GM19438 (cell line): ENCODE data around the gene TNNT1.
"Not testable (repeated sequence)": the region's sequence is repeated elsewhere in the genome, so short reads cannot be mapped to it uniquely, and the experiment has no call there.

Source experiments
- ATAC-seq: cut with Tn5 transposase; IDR thresholded peaks from one replicate; pipeline ENCODE4 v1.9.1; 2021; ENCODE audit warnings: low read depth; ENCODE audit not compliant: unreplicated experiment

The TNNT1 gene

DNA sequence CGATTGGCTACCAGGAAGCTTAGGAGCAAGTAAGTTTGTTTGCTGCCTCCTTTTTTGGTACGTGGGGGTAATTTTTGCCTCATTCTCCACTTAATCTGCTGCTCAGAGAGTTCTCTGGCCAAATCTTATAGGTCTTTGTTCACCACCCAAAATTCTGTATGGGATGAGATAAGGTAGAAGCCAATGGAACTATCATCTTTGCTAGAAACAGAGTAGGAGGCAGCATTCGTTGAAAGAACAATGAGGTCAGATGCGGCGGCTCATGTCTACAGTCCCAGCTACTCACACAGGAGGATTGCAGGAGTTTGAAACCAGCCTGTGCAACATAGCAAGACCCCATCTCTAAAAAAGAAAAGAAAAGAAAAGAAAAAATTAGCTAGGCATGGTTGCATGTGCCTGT, 22.4 kb upstream of the TNNT1 start:
- no peak for ATAC-seq

DNA sequence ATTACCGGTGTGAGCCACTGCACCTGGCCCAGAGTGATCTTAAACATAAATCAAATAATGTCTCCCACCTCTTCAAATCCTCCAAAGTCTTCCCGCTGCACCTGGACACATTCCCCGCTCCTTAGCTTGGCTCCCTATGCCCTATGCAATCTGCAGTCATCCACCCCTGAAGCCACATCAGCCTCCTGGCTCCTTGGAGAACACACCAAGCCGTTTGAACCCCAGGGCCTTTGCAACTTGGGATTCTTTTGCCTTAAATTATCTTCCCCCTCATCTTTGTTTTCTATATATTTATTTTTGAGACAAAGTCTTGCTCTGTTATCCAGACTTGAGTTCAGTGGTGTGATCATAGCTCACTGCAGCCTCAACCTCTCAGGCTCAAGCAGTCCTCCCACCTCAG, 20.1 kb upstream of the TNNT1 start:
- ATAC-seq = no peak

GRCh38 chr19:55166530-55167268, 17.7 kb upstream of the TNNT1 start, which contains the start of gene DNAAF3:
DNAAF3 (minus strand) TSS chr19:55166613; CDS start chr19:55166413, 200 bp downstream.
- ATAC-seq = peak; percentile 94

DNA sequence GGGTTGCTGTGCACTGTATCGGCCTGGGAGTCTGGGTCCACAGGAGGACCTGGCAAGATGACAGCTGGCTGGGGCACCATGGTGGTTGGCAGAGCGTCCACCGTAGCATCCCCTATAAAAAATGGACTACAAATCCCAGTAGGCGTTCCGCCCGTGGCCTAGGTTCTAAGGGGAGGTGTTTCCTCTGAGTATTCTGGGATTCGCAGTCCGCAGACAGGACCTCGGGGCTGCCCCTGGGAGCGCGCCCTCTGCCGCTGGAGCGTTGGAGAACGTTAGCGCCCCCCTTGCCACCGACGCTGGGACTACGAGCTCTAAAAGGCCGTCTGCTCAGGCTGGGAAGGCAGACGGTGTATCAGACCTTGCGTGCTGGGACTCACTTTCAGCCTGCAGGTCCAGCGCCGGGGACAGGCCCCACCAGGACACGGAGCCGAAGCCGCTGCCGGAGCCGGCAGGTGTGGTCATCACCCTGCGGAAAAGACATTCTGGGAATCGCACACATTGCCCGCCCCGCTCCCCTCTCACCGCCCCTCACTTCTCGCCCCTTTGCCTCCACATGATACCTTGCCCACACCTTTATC, 17.0 kb upstream of the TNNT1 start:
- ATAC-seq = no peak

GRCh38 chr19:55161571-55162322, 12.7 kb upstream of the TNNT1 start:
- ATAC-seq = no peak

DNA sequence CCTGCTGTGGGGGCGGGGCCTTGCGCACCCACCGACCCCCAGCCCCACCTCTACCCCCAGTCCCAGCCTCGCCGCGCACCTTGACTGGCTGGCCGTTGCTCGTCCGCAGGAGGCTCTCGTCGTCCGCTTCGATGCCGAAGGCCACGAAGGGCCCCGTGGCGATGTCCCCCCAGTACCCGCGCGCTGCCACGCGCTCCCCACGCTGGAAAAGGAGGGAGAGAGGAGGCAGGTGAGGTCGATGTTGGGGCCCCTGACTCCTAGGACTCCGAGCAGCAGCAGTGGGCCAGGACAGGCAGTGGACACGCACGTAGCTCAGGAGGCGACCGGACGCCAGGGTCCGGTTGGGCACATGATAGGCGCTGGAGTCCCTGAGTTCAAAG, 12.0 kb upstream of the TNNT1 start:
- no peak for ATAC-seq

GRCh38 chr19:55160128-55160985, 11.4 kb upstream of the TNNT1 start:
- no peak for ATAC-seq

DNA sequence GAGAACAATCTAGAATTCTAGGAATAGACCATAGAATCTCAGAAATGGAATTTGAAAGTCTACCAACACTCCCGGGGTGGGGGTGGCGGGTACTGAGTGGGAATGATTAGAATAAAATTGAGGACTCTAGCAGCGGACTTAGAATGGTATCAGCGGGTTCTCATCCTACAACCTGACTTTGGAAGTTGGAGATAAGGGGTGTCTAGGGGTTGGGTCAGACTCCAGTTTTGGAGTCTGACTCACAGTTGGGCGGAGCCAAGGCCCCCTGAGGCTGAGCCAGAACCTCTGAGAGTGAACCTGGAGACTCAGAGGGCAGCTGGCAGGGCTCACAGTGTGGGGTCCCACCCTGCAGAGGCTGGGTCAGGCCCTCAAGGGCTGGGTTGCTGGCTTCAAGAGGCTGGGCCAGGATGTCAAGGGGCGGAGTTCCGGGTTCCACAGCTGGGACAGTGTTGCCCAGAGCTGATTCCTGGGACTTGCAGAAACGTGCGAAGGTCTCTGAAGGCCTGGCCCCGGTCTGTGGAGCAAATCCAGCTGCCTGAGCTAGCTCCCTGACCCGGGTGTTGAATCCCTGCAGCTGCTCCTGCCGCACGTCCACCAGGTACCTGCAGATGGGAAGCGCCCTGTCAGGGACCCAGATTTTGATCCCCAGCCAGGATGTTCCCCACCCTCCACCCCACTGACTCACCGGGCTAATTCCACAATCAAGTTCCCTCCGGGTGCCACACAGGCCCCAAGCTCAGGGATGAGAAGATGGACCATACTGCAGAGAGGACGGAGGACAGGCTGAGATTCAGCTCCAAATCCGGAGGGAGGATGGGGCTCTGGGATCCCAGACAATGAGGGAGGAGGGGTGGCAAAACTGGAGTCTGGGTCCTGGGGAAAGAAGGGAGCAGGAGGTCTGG, 10.1 kb upstream of the TNNT1 start:
- no peak for ATAC-seq

DNA sequence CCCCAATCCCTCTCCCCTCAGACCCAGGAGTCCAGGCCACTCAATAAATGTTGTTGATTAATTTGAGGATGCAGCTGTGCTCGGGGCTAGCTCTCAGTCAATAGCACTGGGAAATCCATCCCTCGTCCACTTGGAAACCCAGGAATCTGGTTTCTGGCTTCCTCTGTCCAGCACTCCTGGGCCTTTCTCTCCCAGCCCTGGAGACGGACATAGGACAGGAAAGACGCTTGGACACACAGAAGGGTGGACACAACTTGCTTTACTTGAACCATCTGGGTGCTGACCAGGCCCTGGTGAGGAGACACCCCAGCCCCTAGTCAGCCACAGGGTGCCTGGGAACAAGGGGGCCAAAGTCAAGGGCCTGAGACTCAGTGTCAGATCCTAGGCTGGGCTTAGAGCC, 9.4 kb upstream of the TNNT1 start:
- no peak for ATAC-seq

DNA sequence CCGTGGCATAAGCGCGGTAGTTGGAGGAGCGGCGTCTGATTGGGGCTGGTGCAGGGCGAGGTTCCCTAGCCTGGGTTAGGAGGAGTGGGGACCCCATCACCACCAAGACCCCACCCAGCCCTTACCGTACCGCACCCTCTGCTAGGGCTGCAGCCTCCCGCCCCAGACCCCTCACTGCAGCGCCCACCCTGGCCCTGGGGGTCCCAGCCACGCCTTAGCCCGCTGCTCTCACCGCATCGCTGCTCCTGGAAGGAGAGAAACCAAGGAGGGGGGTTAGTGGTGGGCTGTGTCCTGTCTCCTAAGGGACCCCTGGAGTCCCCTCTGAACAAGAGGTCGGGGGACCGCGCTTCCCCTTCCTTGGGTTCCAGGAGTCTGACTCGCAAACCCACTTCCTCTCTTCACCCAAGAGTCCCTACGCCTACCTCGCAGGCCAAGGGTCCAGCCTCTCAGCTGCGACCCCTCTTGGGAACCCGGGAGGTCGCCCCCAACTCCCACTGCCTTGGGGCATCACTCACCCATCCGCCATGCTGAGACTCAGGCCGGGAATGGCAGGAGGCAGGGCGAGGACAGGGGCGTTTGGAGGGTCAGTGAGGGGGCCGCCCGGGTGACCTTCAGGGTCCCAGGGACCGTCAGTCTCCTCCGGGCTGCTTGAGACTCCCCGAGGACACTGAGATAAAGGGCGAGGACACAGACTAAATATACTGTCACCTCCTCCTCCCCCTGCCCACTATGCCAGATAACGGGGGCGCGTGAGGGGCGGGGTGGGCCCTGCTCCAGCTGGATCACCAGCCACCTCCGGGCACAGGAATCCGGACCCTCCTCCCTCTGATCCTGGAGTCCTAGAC, 8.3 kb upstream of the TNNT1 start, which contains the start of gene TNNI3:
TNNI3 (minus strand) TSS at position 669 of the 845 bp plus-strand sequence; CDS start at position 526, 143 bp downstream.
- no peak for ATAC-seq

GRCh38 chr19:55156202-55157063, 7.4 kb upstream of the TNNT1 start:
- ATAC-seq = no peak

DNA sequence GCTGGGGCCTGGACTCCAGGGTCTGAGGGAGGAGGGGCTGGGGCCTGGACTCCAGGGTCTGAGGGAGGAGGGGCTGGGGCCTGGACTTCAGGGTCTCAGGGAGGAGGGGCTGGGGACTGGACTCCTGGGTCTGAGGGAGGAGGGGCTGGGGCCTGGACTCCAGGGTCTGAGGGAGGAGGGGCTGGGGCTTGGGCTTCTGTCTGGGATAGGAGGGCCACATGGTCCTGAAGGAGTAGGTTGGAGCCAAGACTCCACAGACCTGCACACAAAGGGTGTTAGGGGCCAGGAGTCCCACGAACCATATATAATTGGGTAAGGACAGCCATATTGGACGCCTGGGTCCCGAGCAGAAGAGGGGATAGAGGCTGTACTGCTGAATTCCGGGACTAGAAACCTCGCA, 6.8 kb upstream of the TNNT1 start:
- not testable (repeated sequence) for ATAC-seq

DNA sequence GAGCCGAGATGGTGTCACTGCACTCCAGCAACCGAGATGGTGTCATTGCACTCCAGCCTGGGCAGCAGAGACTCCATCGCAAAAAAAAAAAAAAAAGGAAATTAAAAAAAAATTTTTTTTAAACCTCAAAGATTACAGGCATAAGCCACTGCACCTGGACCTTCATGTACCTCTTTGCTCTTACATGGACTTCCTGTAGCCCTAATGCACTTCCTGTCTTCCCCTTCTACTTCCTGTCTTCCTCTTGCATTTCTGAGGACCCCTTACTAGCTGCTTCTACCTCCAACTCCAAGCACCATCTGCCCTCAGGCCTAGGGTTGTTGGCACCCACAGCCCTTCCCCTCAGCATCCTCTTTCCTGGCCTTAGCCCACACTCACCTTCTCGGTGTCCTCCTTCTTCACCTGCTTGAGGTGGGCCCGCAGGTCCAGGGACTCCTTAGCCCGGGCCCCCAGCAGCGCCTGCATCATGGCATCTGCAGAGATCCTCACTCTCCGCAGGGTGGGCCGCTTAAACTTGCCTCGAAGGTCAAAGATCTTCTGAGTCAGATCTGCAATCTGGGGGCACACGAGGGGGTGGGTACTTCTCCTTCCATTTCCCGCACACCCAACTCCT, 4.8 kb upstream of the TNNT1 start:
- ATAC-seq = no peak

DNA sequence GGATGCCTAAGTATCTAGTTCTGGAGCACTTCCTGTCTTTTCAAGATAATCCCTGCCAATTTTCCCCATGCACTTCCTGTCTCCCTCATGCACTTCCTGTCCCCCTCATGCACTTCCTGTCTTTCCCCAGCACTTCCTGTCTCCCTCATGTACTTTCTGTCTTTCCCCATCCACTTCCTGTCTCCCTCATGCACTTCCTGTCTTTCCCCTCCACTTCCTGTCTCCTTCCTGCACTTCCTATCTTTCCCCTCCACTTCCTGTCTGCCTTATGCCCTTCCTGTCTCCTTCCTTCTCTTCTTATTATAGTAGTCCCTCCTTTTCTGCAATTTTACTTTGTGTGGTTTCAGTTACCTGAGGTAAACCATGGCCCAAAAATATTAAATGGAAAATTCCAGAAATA, 3.0 kb upstream of the TNNT1 start:
- no peak for ATAC-seq

- ATAC-seq = no peak
Measured at GRCh38 chr19:55147545-55148251, 1.3 kb downstream of the TNNT1 start.

DNA sequence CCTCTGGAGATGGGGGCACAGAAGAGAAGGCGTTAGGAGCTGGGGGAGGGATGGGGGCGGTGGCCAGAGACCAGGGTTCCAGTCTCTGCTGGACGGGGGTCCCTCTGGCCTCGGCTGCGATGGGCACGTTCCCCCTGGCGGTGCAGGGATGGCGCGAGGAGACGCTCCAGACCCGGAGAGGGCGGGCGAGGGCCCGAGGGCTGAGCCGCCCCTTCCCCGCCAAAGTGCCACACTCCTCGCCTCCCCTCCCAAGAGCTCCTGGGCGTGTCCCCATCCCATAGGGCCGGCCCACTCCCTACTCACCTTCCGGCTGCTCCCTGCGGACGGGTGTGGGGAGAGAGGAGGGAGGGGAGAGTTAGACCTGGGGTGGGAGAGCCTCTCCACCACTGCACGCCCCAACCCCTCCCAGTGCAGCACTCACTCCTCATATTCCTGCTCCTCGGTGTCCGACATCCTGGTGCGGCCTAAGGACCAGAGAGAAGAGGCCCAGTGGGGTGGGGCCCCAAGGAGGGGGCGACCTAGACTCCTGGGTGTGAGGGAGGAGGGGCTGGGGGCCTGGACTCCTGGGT, 2.2 kb downstream of the TNNT1 start:
- no peak for ATAC-seq
